GM21737 (cell line): Measurements from ENCODE around the gene RETREG1.
"Not testable (repeated sequence)": the region's sequence is repeated elsewhere in the genome, so short reads cannot be mapped to it uniquely, and the experiment has no call there.

ENCODE experiments used
- ATAC-seq: cut with Tn5 transposase; IDR thresholded peaks from one replicate; pipeline ENCODE4 v1.9.1; 2021; ENCODE audit warnings: mild to moderate bottlenecking, moderate library complexity; ENCODE audit not compliant: unreplicated experiment

The RETREG1 gene

DNA sequence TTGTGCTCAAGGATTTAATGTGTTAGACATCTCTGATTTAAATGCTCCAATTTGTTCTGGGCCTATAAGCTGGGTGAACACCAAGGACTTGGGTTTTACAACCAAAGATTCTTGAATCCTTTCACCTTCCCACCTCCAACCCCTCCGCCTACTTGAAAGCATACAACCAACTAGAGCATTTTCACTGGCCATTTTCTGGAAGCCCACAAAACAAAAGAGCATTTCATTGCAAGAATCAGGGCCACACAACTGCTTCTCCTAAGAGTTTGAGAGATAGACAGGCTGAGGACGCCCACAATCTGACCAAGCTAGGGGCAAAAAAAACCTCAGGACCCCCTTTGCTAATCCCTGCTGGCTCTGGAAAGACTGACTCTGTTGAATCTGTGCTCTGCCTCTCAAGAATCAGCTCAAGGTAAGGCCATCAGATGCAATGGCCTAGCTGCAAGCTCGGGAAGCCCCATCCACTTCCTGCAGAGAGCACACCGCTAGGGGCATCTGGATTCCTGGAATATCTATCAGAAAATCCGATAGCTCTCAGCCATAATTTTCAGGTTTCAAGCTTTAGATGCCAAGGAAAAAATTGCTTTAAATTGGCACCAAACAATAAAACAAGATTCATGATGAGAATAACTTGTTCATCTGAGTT lies 57.7 kb downstream of the RETREG1 start:
- ATAC-seq: no peak

DNA sequence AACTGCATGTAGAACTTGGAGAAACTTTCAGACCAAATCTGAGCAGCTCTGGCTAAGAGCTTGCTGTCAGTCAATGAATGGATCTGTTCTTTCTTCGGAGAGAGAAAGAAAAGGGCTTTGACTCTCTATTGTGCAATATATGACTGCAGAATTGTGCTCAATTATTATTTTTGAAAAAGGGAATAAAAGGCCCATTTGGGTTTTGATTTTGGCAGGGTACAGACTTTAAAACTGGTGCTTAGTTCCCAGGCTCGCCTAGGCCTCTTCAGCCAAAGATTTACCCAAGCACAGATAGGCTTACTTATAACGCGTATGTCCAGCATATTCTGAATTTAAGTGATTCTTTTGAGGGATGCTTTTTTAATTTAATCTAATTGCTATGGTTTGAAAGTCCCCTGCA lies 59.3 kb downstream of the RETREG1 start:
- ATAC-seq: no peak

DNA sequence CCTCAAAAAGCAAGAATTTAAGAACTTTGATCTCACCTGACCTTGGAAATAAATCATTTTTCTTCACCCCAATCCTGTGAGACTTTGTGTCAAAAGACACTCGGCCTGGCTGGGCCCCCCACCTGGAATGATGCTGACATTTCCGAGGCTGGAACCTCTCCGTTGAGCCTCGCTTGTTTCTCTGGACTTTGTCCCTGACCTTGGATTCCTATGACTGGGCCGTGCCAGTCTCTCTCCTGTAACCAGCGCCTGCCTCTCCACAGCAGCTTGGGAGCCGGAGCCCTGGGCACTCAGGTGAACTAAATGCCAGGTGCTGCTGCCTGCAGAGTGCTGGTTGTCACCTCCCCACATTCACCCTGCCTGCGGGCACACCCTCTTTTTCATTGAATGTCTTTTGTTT lies 62.7 kb downstream of the RETREG1 start:
- no peak for ATAC-seq

- ATAC-seq: peak; percentile 81
Observed at GRCh38 chr5:16552666-16553343, 64.0 kb downstream of the RETREG1 start.

DNA sequence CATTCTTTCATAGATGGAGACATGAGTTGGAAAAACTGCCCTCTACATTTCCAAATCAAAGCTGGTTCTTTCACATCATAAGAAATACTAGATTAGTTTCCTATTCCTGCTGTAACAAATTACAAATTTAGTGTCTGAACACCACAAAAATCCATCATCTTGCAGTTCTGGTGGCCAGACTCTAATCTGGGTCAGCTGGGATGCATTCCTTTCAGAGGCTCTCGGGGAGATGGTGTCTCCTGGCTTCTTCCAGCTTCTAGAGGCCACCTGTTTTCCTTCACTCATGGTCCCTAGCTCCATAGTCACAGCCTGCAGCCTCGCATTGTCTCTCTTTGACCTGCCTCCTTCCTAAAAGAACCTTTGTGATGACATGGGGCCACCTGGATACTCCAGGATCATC lies 65.2 kb downstream of the RETREG1 start:
- ATAC-seq: no peak

DNA sequence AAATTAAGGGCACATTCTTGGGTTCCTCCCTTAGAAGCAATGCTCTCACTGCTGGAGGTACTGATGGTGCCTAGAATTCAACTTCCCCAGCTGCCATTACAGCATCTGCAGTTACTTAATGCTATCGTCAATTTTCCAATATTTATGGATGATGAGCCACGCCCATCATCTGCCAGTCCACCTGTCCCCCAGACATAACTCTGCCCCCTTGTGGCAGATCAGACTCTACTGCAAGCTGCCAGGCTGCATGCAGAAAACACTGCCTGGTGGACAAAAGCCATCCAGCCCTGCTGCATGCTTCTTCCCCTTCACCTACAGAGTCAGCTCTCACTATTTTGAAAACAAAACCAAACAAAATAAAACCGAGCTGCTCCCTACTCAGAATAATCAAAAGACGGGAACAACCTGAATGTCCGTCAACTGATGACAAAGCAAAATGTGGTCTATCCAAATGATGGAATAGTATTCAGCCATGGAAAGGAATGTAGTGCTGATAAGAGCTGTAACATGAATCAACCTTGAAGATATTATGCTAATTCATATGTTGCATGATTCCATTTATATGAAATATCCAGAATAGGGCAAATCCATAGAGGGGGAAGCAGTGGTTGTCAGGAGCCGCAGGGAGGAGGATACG lies 66.4 kb downstream of the RETREG1 start:
- ATAC-seq: peak; percentile 67

GRCh38 chr5:16549491-16550206 lies 67.1 kb downstream of the RETREG1 start:
- ATAC-seq: no peak

- no peak for ATAC-seq
Observed at GRCh38 chr5:16548812-16549211, 68.0 kb downstream of the RETREG1 start.

DNA sequence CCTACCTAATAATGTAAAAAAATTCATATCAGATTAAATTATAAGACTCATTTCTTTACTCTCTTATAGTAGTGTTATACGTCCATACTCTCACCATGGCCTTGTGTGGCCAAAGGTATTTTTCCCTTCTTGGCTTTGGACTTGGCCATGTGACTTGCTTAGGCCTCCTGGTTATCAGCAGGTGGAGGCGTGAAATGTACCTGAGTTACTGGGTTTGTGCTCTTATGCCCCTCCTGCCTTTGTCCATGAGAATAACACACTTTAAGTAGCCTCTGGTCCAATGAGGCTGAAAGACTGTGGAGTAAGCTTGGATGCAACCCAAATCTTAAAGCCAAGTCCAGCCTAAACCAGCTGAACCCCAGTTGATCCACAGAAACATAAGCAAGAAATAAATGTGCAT lies 68.7 kb downstream of the RETREG1 start:
- ATAC-seq: no peak

DNA sequence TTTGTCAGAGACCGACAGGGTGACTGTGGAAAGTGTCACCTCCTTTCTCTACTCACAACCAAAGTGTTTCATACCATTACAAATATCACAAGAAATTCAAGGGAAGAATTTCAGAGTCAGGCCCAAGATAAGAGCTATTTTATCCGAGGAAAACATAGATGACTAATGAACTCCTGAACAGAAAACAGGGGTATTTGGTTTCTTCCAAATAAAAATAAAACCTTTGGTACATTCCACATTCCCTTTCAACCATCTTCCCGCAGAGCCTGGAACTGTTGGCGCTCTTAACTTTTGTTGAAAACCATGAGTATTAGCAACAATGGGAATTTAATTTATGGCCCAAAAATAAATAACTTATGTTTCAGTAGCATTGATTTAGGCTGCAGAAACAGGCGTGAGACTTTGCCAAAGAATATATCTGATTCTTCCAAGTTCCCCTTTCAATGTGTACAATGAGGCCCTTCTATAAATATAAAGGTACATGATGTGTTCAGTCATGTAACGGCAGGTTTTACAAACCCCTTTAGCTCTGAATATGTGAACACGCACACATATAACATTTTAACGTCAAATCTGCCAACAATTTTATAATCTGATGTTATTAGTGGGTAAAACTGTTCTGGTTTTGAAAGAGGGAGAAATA lies 69.5 kb downstream of the RETREG1 start:
- ATAC-seq: no peak

DNA sequence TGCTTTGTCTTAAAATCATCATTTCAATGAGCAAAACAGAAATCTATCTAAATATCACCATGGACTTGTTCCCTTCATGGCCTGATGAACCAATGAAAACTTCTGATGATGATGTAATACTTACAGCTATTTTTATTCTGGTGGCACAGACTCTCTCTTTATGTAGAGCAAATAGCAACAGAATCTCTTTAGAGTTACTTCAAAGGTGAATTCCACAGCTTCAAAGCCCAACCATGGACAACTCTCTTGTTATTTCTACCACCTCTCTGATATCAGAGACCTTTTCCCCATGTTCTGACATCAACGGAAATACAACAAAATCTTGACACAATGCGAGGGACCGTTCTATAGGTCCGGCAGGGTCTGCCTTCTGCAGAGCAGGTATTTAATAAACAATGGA lies 70.1 kb downstream of the RETREG1 start:
- ATAC-seq: no peak

DNA sequence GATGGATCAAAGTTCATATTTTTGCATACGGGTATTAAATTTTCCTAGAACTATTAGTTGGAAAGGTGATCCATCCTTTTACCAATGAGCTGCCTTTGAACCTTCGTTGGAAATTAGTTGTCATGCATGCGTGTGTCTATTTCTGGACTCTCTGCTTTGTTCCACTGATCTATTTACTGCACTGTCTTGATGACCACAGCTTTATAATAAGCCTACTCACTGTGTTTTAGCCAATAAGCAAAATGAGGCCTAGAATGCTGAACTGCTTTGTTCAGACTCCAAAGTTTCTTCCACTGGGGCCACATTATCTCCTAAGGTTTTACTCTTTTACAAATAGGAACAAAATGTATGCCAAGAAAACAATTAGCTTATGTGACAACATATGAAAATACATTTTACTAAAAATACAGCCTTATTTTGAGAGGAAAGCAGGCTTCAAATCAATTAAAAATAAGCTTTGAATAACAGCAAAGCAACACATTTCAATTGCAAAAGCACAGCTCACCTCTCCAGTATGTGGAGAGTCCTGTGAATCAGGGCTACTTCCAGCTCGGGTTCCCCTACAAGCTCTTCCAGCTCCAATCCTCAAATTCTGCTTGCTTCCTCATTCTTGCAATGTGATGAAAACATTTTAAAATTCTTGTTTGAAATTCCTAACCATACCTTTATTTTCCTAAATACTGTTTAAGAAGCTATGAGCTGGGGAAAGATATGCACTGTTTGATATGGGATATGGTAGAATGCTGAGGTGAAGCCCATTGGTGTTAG lies 72.0 kb downstream of the RETREG1 start:
- no peak for ATAC-seq

DNA sequence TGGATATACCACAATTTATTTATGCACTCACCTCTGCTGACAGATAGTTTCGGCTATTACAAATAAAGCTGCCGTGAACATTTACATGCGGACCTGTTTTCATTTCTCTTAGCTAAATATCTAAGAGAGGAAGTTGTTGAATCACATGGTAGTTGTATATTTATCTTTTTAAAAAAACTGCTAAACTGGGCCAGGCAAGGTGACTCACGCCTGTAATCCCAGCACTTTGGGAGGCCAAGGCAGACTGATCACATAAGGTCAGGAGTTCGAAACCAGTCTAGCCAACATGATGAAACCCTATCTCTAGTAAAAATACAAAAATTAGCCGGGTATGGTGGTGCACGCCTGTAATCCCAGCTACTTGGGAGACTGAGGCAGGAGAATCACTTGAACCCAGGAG lies 73.6 kb downstream of the RETREG1 start:
- not testable (repeated sequence) for ATAC-seq

- no peak for ATAC-seq
Observed at GRCh38 chr5:16542236-16542635, 74.6 kb downstream of the RETREG1 start.

DNA sequence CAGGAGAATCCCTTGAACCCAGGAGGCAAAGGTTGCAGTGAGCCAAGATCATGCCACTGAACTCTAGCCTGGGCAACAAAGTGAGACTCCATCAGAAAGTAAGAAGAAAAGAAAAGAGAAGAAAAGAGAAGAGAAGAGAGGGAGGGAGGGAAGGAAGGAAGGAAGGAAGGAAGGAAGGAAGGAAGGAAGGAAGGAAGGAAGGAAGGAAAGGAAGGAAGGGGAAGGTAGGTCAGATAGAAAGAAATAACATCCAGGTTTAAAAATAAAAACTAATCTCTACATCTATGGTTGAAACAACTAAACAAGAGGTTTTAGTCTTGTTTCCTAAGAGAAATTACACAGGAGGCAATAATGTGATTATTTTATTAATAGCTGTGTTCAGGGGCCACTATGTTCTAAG lies 75.2 kb downstream of the RETREG1 start:
- not testable (repeated sequence) for ATAC-seq

- no peak for ATAC-seq
Observed at GRCh38 chr5:16540421-16540820, 76.4 kb downstream of the RETREG1 start.

GRCh38 chr5:16539169-16539666 lies 77.6 kb downstream of the RETREG1 start:
- ATAC-seq: no peak

DNA sequence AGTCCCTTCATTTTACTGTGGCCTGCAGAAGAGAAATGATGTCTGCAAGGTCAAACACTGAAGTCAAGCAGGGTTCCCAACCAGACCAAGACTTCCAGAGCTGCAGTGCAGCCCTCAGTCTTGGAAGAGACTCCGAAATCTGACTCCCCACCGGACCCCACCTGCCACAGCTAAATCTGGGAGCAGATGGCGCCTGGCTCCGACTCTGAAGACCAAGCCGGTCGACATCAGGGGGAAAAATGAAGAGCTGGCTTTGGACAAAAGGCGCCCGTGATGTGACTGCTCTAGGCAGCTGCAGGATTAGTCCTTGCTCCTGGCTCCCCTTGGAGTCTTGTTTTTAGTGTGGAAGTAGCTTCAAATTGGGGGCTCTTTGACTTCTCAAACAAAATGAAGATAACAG lies 78.8 kb downstream of the RETREG1 start:
- ATAC-seq: no peak

DNA sequence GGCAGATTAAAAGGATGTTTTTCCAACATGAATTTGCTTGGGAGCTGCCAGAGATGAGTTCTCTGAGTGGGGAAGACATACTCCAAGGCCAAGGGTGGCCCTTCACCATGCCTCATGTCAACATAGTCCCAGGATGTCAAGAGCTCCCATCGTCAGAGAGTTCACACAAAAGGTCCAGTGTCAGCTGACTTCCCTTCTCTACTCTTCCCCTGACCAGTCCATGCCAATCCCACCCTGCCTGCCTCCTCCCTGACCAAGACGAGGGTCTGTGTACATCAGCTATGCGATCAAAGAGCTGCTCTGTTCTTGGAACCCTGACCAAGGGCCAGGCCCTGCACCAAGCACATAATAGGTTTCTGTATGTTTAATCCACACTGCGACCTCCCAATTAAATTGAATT lies 80.0 kb downstream of the RETREG1 start:
- ATAC-seq: no peak

- no peak for ATAC-seq
Observed at GRCh38 chr5:16536246-16536645, 80.6 kb downstream of the RETREG1 start.
